T-helper 2 cell treated with Interferon-gamma antibody and Interleukin-4, amounts not matched to agents 100 ng/mL and 5 ng/mL, for 36 hours (primary cell): ENCODE results near the gene QRFP. TPM values are rescaled to one million over a fixed set of nuclear protein-coding genes. Genes with fewer than 3 reads are reported as not detected.

Source experiments
- intact Hi-C: fragments of 100-400 bp; cut with micrococcal nuclease; formaldehyde crosslinking; loops from one replicate; pipeline ENCODE4 v1.15.1; 2023
- total RNA-seq: library from RNA; stranded (reverse); gene quantifications from 2 replicates; pipeline ENCODE4 v1.2.3, GENCODE V29; 2022

Gene QRFP
- total RNA-seq, 1 donor from 2014 or later: not detected

DNA sequence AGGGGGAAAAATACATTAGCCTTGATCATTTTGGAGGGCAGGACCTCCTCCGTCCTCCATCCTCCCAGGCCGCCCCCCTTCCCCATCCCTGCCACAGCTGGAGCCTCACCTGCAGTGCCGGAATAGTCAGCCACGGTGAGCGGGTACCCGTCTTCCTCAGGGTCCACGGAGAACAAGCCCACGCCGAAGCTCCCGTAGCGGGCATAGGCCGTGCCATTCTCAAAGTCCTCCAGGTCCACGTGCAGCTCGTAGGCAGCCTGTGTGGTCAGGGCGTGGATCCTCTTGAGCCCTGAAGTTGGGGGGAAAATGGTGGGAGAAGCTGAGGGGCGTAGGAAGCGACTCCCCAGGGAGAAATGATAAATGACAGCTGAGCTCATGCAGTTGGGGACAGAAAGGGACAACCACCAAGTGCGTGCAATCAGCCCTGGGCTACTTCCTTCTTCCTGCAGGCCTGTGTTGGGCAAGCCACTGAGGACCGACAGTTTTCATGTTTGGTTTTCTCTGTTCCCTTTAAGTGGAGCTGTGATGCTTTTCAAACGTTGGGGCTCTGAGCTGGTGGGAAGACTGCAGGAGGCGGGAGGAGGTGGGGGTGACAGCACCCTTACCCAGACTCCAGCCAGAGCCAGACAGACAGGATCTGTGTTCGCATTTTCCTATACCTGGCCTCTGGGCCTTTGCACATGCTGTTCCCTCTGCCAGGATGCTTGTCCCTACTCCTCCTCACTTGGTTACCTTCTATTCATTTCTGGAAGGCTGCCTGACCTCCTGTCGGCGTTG lies 8.7 kb upstream of the QRFP start:
- intact Hi-C loops: no loop called here

DNA sequence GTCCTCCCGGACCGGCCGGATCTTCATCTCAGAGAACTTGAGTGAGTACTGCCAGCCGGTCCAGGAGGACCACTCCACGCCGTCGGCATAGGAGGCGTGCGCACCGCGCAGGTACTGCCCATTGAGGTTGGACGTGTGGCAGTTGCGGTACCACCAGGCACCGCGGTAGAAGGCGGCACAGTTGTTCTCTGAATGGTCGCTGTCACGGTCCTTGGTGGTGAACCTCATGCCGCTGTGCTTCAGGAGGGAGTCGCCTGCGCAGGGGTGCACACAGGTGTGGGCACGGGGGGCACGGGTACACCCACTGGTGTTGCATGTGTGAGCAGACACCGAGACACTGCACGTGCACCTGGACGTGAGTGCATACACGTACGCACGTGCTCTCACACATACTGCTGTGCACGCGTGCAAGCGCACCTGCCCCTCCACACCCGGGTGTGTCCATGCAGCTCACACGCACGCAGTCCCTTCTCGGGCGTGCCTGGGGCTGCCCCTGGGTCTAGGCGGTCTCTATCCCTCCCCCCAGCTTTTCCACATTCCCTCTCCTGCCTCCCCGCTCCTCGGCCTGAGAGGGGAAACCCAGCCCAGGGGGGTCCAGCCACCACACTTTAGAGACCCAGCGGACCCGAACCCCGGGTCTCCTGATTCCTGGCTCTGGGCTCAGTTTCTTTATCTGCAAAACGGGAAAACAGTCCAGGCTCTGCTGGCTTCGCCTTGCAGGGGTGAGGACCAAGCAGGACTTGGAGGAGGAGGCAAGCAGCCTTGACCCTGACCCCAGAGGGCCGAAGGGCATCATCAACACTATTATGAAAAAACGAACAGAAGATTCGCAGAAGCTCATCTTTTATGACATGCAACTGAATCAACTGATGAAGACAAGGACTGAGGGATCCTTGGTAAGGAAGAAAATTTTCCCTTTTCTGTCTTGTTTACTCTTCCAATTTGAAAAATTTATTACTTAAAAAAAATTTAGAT lies 7.7 kb upstream of the QRFP start:
- intact Hi-C loops: no loop called here

DNA sequence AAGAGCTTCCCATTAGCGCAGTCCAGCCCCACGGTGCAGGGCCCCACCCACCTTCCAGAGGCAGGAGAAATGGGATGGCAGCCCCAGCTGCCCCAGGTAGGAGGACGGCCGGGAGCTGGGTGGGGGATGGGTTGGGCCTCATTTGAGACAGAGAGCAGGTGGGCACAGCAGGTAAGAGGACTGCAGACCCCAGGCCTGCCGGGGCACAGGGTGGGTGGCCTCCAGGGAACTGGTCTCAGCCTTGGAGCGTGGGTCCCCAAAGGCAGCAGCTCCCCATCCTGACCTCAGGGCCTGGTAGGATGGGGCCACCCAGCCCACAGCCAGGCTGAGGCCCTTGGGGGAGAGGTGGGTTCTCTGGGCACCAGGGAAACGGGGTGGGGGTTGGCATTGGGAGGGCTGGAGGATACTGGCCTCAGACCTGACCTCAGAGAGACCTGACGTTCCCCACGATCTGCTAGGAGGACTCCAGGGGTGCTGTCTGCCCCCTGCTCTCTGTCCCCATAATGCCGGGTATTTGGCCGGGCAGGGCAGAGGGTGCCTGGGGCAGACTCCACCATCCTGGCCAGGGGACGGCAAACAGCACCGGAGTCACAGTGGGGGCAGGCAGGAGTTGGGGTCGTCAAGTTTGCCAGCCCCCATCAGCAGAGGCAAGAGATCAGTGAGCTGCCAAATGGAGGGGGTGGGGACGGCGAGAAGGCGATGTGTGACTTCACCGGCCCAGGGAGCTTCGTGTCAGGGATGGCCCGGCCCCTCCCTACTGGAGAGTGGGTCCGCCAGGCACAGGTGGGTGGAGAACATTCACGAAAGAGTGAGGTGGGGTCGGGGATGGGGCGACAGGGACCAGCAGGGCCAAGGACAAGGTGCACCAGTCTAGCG lies 6.8 kb upstream of the QRFP start:
- intact Hi-C loops: no loop called here

DNA sequence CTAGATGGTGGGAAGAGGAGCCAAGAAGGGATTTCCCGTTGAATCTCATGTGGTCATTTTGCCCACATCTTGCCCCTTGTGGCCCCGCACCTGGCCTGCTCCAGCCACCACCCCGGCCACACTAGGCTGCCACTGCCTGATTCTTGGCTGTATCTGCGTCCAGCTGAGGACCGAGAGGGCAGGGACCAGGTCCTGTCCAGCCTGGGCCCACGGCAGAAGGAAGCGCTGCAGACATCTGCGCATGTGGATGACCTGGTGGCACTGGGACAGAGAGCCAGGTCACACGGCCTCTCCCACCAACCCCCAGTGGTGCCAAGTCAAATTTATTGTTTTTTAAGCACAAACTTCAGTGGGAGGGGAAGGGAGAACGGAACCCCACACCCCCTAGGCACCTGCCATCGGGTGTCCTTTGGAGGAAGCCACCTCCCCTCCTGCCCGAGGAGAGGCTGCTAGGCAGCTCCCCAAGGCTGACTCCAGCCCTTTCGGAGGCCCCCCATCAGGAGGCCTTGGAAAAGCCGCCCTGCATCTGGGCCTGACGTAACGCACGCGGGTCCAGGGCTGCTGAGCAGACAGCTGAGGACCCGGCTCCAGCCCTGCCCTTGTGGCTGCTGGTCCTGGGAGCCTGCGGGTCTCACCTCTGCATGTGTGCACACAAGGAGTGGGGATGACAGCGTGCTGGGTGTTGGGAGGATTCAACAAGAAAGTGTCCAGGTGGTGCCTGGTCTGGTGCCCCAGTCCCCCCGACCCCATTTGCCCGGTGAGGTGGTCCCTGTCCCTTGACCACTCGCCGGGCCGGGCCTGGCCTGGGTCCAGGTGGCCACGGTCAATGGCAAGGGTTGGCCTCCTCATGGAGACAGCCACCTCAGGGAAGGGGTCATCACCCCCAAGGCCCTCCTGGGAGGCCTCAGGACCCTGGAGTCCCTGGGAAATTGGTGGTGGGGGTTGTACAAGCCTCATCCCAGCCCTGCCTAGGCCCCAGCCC lies 5.9 kb upstream of the QRFP start:
- intact Hi-C loops: no loop called here

DNA sequence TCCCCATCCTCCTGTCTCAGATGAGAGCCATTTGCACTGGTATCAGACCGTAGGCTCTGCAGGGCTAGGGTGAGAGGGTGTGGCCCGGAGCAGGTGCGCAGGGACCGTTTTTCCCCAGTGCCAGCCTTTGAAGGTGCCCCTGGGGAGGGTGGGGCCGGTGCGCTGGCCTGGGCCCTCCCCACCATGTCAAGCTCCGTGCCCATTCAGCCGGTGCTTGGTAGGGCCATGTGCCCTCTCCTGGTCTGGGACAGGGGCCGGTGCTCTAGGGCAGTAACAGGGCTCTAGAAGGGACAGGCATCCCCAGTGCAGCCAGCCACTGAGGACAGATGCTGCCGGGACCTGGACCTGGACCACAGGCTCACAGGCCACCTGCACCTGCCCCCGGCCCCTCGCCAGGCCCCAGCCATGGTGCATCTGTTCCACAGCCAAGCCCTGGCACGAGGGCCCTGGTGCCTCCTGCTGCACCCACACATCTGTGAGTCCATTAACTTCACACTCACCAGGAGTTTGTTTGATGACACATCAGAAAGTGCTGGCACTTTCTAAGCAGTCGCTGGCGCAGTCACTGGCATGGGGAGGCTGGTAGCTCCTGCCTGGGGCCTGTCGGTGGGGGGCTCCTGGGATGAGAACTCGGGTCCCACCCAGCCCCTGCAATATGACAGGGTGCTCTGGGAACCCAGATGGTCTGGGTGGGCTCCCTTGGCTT lies 5.0 kb upstream of the QRFP start:
- intact Hi-C loops: no loop called here

DNA sequence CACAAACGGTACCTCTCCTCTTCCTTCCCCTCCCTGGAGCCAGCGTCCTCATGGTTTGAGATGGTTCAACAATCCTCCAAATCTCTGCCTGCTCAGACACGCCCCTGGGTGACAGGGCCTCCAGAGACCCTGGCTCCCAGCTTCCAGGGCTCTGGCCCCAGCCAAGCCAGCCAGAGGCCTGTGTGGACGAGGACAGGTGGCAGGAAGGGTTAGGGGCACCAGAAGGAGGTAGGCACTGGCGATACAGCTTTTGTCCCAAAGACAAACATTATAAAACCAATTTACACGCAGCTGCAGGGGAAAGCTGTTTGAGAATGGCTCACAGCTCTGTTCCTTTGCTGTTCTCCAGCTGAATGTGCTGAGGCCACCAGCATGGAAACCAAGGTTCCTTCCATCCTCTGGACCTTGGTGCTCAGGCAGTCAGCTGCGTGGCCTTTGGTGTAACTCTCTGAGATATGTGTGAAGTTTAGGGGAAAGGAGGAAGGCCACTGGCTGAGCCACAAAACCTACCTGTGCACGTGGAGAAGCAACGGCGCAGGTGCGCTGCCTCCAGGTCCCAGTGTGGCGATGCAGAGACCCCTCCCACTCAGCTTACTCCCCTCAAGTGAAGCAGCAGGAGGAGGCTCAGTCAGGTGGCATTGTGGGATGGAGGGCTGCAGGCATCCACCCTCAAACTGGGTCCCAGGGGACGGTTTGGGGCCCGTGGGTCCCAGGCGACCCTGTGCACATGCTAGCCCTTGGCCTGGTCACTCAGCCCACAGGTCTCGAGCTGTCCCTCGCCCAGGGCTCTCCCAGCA lies 4.3 kb upstream of the QRFP start:
- intact Hi-C loops: no loop called here

DNA sequence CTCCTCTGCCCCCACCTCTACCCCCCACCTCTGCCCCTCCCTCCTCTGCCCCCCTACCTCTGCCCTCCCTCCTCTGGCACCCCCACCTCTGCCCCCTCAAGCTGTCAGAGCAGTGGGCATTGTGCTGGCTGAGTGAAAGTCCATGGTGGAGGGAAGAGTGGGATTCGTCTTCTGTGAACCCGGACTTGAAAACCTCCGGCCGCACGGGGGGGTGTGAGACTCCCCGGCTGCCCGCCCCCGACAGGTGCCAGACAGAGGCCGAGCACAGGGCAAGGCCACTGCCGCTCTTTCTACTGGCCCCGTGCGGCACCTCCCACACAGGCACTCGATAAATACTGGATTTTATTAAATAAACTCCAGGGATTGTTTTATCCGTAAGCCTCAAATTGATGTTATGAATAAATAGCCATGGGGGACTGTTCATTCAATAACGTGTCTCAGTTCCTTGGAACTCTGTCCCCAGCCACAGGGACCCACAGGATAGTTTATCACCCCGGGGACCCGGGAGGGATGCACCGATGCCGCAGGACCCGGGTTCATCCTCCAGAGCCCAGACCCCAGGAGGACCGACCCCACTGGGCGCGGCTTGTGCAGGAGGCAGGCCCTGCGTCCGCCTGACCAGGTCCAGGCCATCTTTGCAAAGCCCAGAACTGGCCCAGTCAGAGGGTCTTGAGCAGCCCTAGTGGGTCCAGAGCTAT lies 2.6 kb upstream of the QRFP start:
- intact Hi-C loops: no loop called here

DNA sequence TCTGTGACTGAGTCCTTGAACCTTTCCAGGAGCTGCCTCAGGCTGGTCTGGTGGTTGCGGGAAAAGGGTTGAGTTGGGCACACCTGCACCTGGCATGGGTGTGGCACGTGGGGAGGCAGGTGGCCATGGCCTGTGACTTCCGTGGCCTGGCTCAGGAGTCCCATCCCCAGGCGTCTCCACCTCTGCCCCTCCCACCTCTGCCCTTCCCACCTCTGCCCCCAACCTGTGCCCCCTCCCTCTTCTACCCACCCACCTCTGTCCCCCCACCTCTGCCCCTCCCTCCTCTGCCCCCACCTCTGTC lies 1.9 kb upstream of the QRFP start:
- intact Hi-C loops: no loop called here

DNA sequence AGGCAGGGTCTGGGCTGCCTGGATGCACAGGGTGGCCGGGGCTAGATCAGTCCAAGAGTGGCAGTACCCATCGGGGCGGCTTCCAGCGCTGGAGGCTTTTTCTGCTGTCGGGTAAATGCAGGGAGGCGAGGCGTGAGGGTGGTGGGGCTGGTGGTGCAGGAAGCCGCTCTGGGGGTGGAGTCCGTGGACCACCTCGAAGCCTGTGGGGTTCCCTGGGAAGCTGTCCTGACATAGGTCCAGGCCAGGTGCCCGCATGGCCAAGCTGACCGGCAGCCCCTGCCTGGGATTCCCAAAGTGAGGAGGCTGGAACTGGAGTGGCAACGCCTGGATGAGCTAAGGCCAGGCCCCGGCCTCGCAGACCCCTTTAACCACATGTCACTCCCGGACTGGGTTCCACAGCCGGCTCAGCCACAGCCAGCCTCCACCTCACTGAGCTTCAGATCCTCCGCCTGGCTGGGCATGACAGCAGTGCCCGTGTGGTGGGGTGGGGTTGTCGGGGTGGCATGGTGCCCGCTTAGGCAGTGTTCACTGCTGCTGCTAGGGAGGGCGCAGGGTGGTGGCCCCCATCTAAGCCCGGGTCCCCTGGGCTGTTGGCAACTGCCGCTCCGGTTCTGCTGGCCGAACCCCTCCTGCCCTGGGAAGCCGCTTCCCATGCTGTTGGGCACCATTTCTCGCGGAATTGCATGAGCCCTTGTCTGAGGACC lies 1.4 kb upstream of the QRFP start:
- intact Hi-C loops: no loop called here

DNA sequence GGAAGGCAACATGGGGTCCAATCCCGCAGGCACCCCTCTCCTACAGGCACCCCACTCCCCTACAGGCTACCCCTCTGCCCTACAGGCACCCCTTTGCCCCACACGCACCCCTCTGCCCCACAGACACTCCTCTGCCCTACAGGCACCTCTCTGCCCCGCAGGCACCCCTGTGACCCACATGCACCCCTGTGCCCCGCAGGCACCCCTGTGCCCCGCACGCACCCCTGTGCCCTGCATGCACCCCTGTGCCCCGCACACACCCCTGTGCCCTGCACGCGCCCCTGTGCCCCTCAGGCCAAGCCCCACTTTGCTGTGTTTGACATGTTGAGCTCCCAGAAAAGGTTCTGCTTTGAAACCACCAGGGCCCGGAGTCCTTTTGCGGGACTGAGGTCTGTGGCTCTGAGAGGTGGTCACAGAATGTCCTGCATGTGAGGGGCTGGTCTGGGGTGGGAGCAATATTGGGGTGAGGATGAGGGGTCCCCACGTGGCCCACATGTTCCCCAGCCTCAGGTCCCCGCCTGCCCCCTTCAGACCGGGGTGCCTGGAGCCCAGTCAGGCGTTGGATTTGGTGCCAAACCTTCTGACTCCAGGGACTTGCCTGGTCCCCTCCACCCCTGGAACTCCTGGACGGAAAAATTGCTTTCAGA lies 616 bp upstream of the QRFP start:
- intact Hi-C loops: no loop called here

DNA sequence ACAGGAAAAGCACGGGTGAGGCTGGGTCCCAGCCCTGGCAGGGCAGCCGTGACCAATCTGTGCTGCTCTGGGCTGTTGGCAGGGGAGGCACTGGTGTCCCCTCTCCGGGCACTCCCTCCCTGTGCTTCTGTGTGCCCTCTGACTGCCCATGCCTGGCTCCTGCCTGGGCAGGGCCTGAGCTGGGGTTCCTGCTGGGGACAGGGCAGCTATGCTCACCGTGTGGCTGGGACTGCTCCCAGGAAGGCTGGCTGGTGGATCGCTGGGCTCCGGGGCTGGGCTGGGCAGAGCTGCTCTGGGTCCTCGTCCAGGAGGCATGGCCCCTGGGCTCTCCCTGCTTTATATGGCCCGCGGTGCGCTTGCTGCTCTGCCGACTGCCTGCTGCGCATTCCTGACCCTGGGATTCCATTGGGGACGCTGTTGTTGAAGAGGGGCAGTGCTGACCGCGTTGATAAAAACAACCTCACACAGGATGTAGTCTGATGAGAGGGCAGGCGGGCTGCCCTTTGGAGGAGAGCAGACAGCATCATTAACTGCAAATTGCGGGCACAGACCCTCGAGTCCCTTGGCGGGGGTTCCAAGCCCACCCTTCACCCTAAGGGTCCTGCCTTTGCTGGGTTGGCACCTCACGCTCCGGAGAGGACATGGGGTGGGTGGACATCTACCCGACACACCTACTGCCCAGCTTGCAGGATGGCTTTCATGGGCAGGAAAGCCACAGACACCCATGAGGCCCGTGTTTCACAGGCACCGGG lies 955 bp downstream of the QRFP start:
- intact Hi-C loops: no loop called here

DNA sequence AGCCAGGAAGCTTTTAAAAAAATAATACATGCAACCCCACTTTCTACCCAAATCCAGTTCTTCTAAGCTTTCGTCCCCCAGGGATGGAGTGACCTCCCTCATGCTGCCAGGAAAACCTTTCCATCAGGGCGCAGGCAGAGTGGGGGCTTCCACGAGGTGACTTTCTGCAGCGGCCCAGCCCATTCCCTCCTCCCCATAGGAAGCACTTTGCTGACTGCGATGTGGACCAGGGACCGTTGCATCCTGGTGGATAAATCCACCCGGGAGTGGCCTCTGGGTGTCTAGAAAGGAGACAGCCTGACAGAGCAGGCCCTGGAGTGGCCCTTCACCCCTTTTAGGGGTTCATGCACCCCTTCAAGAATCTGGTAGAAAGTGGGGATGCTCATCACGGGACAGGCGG lies 1.6 kb downstream of the QRFP start:
- intact Hi-C loops: no loop called here

DNA sequence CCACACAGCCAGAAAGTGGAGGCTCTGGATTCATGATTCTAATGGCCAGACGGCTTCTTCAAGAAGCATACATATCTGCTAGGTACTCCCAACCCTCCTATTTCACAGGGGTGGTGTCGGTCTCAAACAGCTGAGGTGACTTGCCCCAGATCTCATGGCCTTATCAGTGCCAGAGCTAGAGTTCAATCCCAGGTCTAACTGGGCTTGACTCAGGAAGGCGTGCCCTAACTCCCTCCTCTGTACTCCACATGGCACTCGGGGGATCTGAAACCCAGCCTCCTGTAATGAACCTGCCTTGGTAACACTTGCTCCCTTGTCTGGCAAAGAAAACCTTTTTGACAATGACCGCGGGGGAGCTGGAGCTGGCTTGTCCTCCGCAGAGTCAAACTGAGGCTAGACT lies 2.1 kb downstream of the QRFP start:
- intact Hi-C loops: no loop called here

DNA sequence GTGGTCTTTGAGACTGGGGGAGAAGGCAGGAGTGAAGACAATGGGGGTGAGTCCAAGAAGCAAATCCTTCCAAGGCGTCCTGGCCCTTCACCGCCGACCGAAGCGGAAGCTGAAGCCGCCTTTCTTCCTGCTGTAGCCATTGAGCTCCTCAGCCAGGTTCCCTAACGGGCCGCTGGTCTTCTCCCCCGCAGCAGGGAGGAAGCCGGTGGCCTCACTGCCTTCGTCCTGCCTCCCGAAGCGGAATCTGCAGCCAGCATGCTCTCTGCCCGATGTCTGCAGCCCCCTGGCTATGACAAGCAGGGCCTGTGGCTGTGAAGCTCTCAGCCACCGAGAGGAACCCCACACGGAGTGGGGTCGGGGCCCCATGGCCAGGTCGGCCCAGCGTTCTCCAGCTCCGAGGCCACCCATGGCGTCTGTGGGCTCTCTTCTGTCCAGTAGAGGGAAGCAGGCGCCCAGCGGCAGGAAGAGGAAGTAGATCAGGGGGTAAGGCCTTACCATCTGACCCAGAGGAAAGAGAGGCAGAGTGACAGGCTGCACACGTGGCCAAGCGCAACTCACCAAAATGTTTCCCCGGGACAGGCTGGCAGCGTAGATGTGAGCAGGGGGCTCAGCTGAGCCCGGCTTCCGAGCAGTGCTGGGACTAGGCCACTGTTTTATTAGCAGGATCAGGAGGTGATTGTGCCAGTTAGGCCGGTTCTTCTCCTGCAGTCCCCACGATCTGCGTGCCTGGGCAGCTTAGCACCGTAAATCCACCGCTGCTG lies 3.1 kb downstream of the QRFP start:
- intact Hi-C loops: no loop called here

DNA sequence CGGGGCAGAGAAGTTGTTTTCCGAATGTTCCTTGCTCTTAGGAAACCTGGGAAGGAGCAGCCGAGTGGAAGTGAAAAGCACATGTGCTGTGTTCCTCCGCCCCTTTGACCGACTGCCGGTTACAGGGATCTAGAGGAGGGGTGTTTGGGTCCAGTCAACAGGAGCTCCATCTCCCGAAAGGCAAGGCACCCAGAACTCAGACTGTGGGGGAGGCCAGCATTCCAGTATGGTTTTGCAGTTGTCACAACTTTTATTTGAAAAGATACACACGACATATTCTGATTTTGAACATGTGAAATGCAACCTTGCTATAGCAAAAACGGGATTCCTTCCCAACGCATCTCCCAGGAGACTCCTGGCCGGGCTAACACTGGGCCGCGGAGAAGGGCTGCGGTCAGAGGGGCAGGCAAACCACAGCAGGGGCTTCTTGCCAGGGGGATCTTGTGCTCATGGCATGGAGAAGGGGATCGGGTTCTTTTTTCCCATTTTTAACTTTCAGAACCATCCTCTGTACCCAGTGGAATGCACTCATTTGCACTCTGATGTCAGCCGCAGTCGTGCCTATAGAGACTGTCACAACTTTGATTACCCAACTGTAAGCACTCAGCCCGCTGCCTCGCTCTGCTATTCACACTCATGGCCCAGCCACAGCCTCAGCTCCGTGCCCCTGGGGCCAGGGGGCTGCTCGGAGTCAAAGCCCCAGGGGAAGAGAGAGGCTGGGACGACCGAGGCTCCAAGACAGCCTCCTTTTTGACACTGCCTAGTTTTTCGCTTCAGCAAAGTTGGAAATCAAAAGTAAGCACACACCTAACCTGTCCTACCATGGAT lies 3.9 kb downstream of the QRFP start:
- intact Hi-C loops: no loop called here
